Middle frontal gyrus (tissue), 1 donor: ENCODE results near the gene FHIP2A.
"Not testable (repeated sequence)": the region's sequence is repeated elsewhere in the genome, so short reads cannot be mapped to it uniquely, and the experiment has no call there.

Experiments used
- DNase-seq: peaks from one replicate; pipeline ENCODE4 v3.0.0-alpha.2; 2015; ENCODE audit warnings: low spot score; ENCODE audit errors: extremely low spot score

The FHIP2A gene

GRCh38 chr10:114816308-114816707 lies 5.3 kb upstream of the FHIP2A start:
- DNase-seq: no peak

DNA sequence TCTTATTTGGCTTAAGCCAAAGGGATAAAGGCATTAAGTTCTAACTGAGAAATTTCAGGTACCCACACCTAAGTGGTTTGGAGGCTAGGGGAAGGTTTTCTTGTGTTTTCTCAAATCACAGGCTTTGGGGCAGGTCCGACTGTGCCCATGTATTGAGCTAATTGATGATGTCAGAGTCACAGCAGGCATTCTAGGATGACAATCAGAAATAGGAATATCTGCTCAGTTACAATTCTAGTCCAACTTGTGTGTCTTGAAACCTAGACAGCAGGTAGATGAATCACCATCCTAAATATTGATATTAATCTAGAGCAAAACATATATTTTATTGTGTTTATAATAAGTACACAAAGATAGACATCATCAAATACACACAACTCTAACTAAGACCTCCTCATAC lies 2.3 kb upstream of the FHIP2A start:
- DNase-seq: no peak

DNA sequence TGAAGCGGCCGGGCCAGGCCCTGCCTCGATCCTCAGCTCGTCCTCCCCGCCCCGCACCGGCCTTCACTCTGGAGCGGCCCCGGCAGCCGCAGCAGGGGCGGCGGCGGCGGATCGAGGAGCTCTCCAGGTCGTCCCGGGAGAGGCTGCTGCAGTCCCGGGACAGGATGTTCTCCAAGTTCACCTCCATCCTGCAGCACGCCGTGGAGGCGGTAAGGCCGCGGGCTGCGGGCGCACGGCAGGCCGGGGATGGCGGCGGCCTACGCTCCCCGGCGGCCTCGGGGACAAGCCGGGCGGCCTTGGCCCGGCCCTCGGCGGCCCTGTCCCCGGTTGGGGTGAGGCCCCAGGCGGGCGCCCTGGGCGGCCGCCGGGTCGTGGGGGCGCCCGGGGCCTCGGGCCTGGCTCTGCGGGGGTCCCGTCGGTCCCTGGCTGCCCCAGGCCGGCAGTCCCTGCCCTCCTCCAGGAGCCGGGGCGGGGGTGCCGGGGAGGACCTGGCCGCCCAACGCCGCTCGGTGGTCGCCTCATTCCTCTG lies 399 bp downstream of the FHIP2A start:
- DNase-seq: no peak

GRCh38 chr10:114822444-114823076 lies 980 bp downstream of the FHIP2A start:
- DNase-seq: no peak

- DNase-seq: no peak
Observed at GRCh38 chr10:114823077-114823463, 1.5 kb downstream of the FHIP2A start.

DNA sequence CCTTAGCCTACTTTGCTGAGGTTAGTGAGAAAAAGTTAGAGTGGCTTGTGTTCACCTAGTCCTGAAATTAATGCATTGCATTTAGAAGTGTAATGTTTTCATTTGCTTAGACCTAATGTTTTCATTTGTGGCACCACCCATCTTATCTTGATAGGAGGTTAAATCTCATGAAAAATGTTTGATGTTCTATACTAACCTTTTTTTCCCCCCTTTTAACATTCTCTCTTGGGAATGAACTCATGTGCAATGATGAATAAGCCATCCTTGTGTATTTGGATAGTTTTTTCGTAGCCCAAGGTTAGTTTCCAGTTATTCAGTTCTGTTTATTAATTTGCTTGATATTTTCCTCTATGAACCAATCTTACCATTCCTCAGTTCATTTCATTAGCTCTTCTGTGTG lies 2.8 kb downstream of the FHIP2A start:
- no peak for DNase-seq

- no peak for DNase-seq
Observed at GRCh38 chr10:114825513-114826253, 4.1 kb downstream of the FHIP2A start.

- no peak for DNase-seq
Observed at GRCh38 chr10:114829160-114829909, 7.8 kb downstream of the FHIP2A start.

GRCh38 chr10:114831186-114831867 lies 9.7 kb downstream of the FHIP2A start:
- no peak for DNase-seq

DNA sequence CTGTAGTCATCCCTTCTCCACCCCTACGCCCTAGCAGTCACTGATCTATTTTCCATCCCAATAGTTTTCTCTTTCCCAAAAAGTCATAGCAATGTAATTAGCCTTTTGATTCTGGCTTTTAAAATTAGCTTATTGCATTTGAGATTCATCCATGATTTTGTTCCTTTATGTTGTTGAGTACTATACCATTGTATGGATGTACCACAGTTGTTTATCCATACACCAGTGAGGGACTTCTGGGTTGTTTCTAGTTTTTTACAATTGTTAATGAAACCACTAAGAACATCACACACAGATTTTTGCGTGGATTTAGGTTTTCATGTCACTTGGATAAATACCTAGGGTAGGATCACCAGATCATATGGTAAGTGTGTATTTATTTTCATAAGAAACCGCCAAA lies 16.1 kb downstream of the FHIP2A start:
- no peak for DNase-seq

DNA sequence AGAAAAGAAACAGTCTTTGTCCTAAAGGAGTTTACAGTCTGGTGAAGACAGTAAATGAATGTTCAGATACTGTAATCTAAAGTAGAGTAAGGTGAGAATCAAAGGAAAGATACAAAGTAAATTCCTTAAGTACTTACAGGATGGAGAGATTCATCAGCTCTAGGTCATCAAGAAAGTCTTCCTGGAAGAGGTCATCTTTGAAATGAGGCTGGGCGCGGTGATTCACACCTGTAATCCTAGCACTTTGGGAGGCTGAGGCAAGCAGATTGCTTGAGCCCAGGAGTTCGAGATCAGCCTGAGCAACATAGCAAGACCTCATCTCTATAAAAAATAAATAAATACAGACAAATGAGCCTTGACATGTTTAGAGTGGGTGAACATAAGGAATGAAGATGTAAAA lies 18.3 kb downstream of the FHIP2A start:
- DNase-seq: no peak

DNA sequence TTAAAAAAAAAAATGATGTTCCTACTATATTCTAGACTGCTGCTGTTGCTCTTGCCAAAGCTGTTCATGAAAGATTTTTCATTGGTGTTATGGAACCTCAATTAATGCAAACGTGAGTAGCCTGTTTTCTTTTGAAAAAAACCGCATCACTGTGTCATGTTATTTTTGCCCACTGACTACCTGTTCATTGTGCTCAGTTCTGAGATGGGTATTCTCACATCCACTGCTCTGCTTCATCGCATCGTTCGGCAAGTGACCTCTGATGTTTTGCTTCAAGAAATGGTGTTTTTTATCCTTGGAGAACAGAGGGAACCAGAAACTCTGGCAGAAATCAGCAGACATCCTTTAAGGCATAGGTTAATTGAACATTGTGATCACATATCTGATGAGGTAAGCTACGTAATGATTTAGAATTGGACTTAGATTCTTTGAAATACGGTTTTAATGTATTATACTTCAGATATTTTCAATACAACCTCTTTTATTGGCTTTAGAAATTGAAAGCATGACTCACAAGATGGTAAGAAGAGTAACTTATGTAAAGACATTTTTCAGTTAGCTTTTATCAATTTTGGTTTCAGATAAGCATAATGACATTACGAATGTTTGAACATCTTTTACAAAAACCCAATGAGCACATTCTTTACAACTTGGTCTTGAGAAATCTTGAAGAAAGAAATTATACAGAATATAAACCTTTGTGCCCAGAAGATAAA lies 24.6 kb downstream of the FHIP2A start:
- no peak for DNase-seq

GRCh38 chr10:114847517-114847916 lies 25.9 kb downstream of the FHIP2A start:
- not testable (repeated sequence) for DNase-seq

DNA sequence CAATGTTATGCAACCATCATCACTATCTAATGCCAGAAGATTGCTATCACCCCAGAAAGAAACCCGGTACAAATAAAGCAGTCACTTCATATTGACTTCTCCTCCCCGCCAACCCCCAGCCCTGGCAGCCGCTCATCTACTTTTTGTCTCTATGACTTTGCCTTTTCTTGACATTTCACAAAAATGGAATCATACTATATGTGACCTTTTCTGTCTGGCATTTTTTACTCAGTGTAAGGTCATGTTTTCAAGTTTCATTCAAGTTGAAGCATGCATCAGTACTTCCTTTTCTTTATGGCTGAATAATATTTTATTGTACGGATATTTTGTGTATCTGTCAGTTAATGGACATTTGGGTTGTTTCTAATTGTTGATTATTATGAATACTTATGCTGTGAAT lies 28.1 kb downstream of the FHIP2A start:
- DNase-seq: no peak

- no peak for DNase-seq
Observed at GRCh38 chr10:114850126-114850525, 28.5 kb downstream of the FHIP2A start.

- no peak for DNase-seq
Observed at GRCh38 chr10:114851336-114851735, 29.8 kb downstream of the FHIP2A start.

DNA sequence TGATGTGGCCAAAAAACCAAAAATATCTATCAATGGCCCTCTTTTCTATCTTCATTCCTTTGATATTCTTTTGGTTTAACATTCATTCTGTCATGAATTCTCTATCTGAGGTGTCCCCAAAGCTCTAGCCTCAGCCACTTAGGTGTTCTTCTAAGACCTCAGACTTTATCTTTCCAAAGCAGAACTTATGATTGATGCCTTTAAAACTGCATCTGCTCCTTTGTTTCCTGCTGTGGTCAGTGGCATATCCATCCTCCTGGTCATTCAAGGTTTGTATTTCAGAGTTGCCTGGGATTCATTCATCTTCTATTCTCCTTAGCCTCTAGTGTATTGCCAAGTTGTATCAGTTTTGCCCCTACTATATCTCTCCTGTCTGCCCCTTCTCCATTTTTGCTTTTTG lies 30.6 kb downstream of the FHIP2A start:
- DNase-seq: no peak

DNA sequence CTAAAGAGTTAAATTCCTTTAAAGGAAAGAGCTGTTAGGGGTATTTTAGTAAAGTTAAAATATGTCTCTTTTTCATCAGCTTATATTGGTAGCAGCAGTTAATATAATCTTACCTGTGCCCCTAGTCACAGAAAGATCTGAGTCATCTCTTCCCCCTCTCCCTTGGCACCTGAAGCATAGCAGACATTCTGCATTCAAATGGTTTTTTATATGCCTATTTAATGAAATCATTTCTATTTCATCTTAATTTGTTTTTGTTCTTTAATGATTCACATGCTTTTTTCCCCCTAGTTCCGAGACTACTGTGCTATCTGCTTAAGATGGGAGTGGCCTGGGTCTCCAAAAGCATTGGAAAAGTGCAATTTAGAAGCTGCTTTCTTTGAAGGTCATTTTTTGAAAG lies 33.3 kb downstream of the FHIP2A start:
- no peak for DNase-seq

- DNase-seq: no peak
Observed at GRCh38 chr10:114855776-114856543, 34.4 kb downstream of the FHIP2A start.
